OCI-LY3 (cell line): Measurements from ENCODE around the gene AFF1.

Source experiments
- H2AFZ ChIP-seq: fragments of 200-600, 300-600 bp; shearing (Covaris generic); 2 replicates; pipeline ENCODE4 v1.6.0; 2014; ENCODE audit warnings: antibody characterized with exemption, low read depth, low read length
- H3K27ac ChIP-seq: fragments of 200-600, 300-600 bp; sonication (generic); 2 replicates; pipeline ENCODE4 v1.5.1; 2014; ENCODE audit warnings: mild to moderate bottlenecking, low read length, moderate library complexity, mixed read lengths
- H3K27me3 ChIP-seq: fragments of 200-600, 300-600 bp; sonication (generic); 2 replicates; pipeline ENCODE4 v1.6.1; 2014; ENCODE audit warnings: low read depth, low read length, mixed read lengths
- H3K36me3 ChIP-seq: fragments of 200-600, 300-600 bp; sonication (generic); replicated peaks from 2 replicates; pipeline ENCODE3; 2014; ENCODE audit warnings: low read depth, low read length, mixed read lengths
- H3K4me1 ChIP-seq: fragments of 300-600, 200-600 bp; sonication (generic); 2 replicates; pipeline ENCODE4 v1.6.1; 2014; ENCODE audit warnings: low read length, mixed read lengths
- H3K4me2 ChIP-seq: fragments of 200-600, 300-600 bp; sonication (generic); 2 replicates; pipeline ENCODE4 v1.6.1; 2014; ENCODE audit warnings: low read length, mixed read lengths
- H3K4me3 ChIP-seq: fragments of 300-600, 200-600 bp; sonication (generic); 2 replicates; pipeline ENCODE4 v1.5.1; 2014; ENCODE audit warnings: antibody characterized with exemption, mild to moderate bottlenecking, low read length, moderate library complexity
- H3K79me2 ChIP-seq: fragments of 300-600, 200-600 bp; shearing (Covaris generic); 2 replicates; pipeline ENCODE4 v1.6.1; 2014; ENCODE audit warnings: mild to moderate bottlenecking, low read length, mixed read lengths
- H3K9ac ChIP-seq: fragments of 300-600, 200-600 bp; shearing (Covaris generic); 2 replicates; pipeline ENCODE4 v1.6.0; 2014; ENCODE audit warnings: mild to moderate bottlenecking, low read length, moderate library complexity
- H3K9me3 ChIP-seq: fragments of 200-600, 300-600 bp; shearing (Covaris generic); 2 replicates; pipeline ENCODE4 v1.6.1; 2014; ENCODE audit warnings: low read length, mixed read lengths; ENCODE audit not compliant: insufficient read depth
- H4K20me1 ChIP-seq: fragments of 200-600, 300-600 bp; sonication (generic); 2 replicates; pipeline ENCODE4 v1.6.1; 2016; ENCODE audit warnings: low read length, mixed read lengths; ENCODE audit not compliant: insufficient read depth
- CTCF ChIP-seq: fragments of 200-600, 300-600 bp; sonication (generic); IDR thresholded peaks from 2 replicates; pipeline ENCODE4 v1.5.1; 2014; ENCODE audit warnings: antibody characterized with exemption, low read length, low read depth
- EZH2phosphoT487 ChIP-seq: fragments of 200-600 bp; shearing (Covaris generic); IDR thresholded peaks from 2 replicates; pipeline ENCODE4 v1.6.1; 2018; ENCODE audit warnings: antibody characterized with exemption, mixed run types, low read depth

The AFF1 gene

GRCh38 chr4:87053176-87053658 lies 118.4 kb downstream of the AFF1 start:
- peaks cover 18% of the 10 kb centered on the region; the same call in 1 of the 2 replicates for H4K20me1 ChIP-seq
- H3K4me1 ChIP-seq = peaks cover 43% of the 10 kb centered on the region

GRCh38 chr4:87053802-87054767 lies 119.3 kb downstream of the AFF1 start:
- Histone ChIP-seq H4K20me1 (peaks cover 25% of the 10 kb centered on the region; the same call in 1 of the 2 replicates), H3K36me3 (peaks cover 17% of the 10 kb centered on the region), H3K4me2 (peak overlapping the region; percentile 47), H2AFZ (no peak overlapping the region), H3K9me3 (no peaks in the 10 kb centered on the region), H3K27me3 (no peaks in the 10 kb centered on the region), H3K27ac (no peak overlapping the region), H3K4me3 (no peak overlapping the region), H3K4me1 (peaks cover 52% of the 10 kb centered on the region), H3K9ac (no peak overlapping the region), H3K79me2 (peaks cover 27% of the 10 kb centered on the region)
- TF ChIP-seq EZH2phosphoT487 (no peak), CTCF (no peak)

More at GRCh38 chr4:87053176-87053658, 118.4 kb downstream of the AFF1 start:
- Histone ChIP-seq H3K9ac (no peak overlapping the region), H3K27me3 (no peaks in the 10 kb centered on the region), H3K27ac (no peak overlapping the region), H3K36me3 (peaks cover 22% of the 10 kb centered on the region), H3K4me3 (no peak overlapping the region), H2AFZ (no peak overlapping the region), H3K9me3 (no peaks in the 10 kb centered on the region), H3K79me2 (peaks cover 19% of the 10 kb centered on the region), H3K4me2 (peak overlapping the region; percentile 20)
- no peak for TF ChIP-seq CTCF
- no peak for TF ChIP-seq EZH2phosphoT487

GRCh38 chr4:87054900-87055299 lies 120.1 kb downstream of the AFF1 start:
- H3K9ac ChIP-seq = no peak overlapping the region
- TF ChIP-seq EZH2phosphoT487 (no peak), CTCF (no peak)
- no peaks in the 10 kb centered on the region for H3K27me3 ChIP-seq
- peaks cover 52% of the 10 kb centered on the region for H3K4me1 ChIP-seq
- no peaks in the 10 kb centered on the region for H3K9me3 ChIP-seq
- no peak overlapping the region for H2AFZ ChIP-seq
- H3K4me2 ChIP-seq = peak overlapping the region; percentile 47
- H3K79me2 ChIP-seq = peaks cover 31% of the 10 kb centered on the region
- peaks cover 25% of the 10 kb centered on the region; the same call in 1 of the 2 replicates for H4K20me1 ChIP-seq
- H3K27ac ChIP-seq = no peak overlapping the region
- H3K4me3 ChIP-seq = 0 out of 2 replicates have a peak overlapping the region, but pooled peaks have one; percentile 7
- peaks cover 17% of the 10 kb centered on the region for H3K36me3 ChIP-seq

- no peaks in the 10 kb centered on the region for H3K27me3 ChIP-seq
- H3K27ac ChIP-seq = no peak overlapping the region
- 0 out of 2 replicates have a peak overlapping the region, but pooled peaks have one; percentile 7 for H3K4me3 ChIP-seq
- peaks cover 31% of the 10 kb centered on the region for H3K79me2 ChIP-seq
- peaks cover 17% of the 10 kb centered on the region for H3K36me3 ChIP-seq
- peak overlapping the region; percentile 47 for H3K4me2 ChIP-seq
- H3K9ac ChIP-seq = no peak overlapping the region
- H2AFZ ChIP-seq = no peak overlapping the region
- TF ChIP-seq EZH2phosphoT487 (no peak), CTCF (no peak)
- peaks cover 25% of the 10 kb centered on the region; the same call in 1 of the 2 replicates for H4K20me1 ChIP-seq
- peaks cover 52% of the 10 kb centered on the region for H3K4me1 ChIP-seq
- H3K9me3 ChIP-seq = no peaks in the 10 kb centered on the region
These were observed 120.5 kb downstream of the AFF1 start for GRCh38 chr4:87055311-87055710.
